A549 treated with Mapracorat at 1 μM for 4 hours (cell line): Measurements from ENCODE around the gene ZBTB24. TPM values are rescaled to one million over a fixed set of nuclear protein-coding genes. Genes with fewer than 3 reads are reported as not detected.

Experiments
- total RNA-seq: library from RNA; stranded (reverse); fragments of 200-300 nt; extraction: Qiagen RNA extraction; gene quantifications from 5 replicates; pipeline ENCODE4 v1.2.3, GENCODE V29; 2022

The ZBTB24 gene
- total RNA-seq: 4.1 to 4.8 TPM (median 4.5 TPM) in 5 replicates

DNA sequence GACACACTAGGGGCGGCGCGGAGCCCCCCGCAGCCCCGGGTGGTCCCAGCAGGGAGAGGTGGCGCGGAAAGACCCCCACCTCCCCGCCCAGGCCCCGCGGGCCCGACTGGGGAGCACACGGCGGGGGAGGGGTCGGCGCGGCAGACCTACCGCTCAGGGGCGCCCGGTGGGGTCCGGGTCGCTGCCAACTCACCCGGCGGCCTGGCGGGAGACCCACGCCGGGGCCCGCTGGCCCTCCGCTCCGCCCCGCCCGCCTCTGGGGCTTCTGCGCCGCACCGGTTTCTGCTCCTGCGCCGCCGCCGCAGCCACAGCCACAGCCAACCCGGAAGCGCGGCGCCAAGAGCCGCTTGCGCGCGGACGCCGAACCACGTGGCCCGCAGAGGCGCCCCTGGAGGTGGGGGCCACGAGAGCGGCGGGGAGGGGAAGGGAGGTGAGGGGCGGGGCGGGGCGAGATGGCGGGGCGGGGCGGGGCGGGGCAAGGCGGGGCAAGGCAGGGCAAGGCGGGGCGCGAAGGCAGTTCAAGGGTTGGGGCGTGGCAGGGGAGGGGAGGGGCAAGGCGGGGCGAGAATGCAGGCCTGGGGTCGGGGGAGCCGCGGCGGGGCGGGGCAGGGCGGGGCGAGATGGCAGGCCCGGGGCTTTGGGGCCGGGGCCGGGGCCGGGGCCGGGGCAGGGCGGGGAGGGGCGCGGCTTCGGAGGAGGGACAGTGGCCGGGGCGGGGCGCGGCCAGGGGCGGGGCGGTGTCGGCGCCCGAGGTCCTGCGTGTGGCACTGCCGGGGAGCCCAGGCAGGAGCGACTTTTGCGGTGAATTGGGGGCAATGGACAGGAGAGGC lies at the start of gene ZBTB24:
TSS of gene ZBTB24 (minus strand) at position 315 of the 830 bp plus-strand sequence. CDS start 1,193 bp downstream, outside the sequence.

DNA sequence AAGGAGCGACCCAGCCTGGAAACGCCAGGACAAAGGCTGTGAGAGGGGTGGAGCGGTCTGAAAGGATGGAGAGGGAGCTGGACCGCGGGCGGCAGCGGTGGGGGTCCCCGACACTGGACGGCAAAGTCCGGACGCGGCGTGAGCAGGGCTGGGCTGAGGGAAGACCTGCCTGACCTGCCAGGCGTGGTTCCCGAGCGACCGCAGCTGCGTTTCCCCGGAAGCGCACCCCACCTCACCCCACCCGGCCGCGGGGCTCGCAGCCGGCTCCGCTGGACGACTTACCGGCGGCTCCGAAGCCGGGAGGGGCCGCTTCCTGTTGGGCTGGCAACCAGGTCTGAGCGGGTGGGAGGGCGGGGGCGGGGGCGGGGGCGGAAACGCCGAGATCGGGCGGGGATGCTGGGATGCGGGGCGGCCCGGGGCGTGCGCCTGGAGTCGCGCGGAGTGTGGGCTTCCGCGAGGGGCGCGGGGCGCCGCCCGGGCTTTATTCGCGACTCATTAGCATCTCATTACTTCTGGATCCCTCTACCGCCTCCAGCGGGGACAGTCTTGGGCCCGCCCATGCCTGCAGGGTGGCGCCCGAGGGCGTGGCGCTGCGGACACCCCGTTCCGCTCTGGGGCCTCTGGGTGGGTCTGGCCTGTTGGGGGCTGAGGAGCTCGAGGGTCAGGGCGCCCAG lies 27.4 kb downstream of the ZBTB24 start, which contains the start of gene MICAL1:
TSS of gene MICAL1 (minus strand) at position 336 of the 674 bp plus-strand sequence. CDS start 1,576 bp downstream, outside the sequence.

DNA sequence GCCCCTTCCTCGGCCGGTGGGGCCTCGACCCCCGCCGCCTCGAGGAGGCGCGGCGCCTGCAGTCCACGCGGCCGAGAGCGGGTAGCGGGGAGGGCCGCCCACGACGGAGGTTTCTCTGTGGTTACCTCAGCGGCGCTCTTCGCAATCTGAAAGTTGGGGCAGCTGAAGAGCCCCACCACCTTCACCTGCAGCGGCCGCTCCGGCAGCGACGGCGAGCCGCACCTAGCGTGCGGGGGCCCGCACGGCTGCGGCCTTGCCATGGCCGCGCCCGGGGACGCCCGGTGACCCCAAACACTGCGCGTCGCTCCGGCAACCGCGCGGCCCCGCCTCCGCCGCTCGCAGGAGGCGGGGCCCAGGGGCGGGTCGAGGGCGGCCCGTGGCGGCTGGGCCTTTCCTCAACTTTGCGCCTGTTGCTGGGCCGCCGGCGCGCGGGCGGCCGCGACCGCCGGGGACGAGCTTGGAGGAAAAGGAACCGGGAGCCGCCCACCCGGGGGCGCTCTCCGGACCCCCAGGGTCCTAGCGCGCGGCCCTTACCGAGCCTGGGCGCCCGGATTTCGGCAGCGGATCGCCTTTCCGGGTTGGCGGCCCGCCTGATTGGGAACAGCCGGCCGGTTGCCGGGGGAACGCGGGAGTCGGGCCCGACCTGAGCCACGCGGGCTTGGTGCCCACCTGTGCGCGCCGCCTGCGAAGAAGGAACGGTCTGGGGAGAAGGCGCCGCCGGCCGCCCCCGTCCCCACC lies 42.5 kb downstream of the ZBTB24 start, which contains the start of the genes PPIL6 and SMPD2:
TSS of gene PPIL6 (minus strand) at position 298 of the 738 bp plus-strand sequence. CDS start at position 260, 38 bp downstream.
TSS of gene SMPD2 (plus strand) at position 394 of the 738 bp plus-strand sequence. CDS start 398 bp downstream, outside the sequence.

Other genes starting within 250 kb of the ZBTB24 start
- 90.2 to 113 TPM (median 108 TPM) in 5 replicates for gene CD164, start 100.8 kb downstream of the ZBTB24 start, total RNA-seq
- gene PPIL6, start 42.6 kb downstream of the ZBTB24 start, total RNA-seq: 2.5 to 3.6 TPM (median 2.9 TPM) in 5 replicates
- gene SMPD2, start 42.5 kb downstream of the ZBTB24 start, total RNA-seq: 12.4 to 16.5 TPM (median 14.9 TPM) in 5 replicates
- 11.5 to 19.0 TPM (median 17.5 TPM) in 5 replicates for gene MICAL1, start 27.4 kb downstream of the ZBTB24 start, total RNA-seq
- gene AK9, start 208.0 kb upstream of the ZBTB24 start, total RNA-seq: 0.86 to 1.5 TPM (median 1.1 TPM) in 5 replicates
- 4.0 to 5.1 TPM (median 4.4 TPM) in 5 replicates for gene FIG4, start 208.1 kb upstream of the ZBTB24 start, total RNA-seq